Measurements from ENCODE around the gene RAPGEF4. TPM values are rescaled to one million over a fixed set of nuclear protein-coding genes. Genes with fewer than 3 reads are reported as not detected.

RAPGEF4 gene
- total RNA-seq, 4 donors from 2014 or later: 2.5 to 7.9 (median 4.6) TPM

DNA sequence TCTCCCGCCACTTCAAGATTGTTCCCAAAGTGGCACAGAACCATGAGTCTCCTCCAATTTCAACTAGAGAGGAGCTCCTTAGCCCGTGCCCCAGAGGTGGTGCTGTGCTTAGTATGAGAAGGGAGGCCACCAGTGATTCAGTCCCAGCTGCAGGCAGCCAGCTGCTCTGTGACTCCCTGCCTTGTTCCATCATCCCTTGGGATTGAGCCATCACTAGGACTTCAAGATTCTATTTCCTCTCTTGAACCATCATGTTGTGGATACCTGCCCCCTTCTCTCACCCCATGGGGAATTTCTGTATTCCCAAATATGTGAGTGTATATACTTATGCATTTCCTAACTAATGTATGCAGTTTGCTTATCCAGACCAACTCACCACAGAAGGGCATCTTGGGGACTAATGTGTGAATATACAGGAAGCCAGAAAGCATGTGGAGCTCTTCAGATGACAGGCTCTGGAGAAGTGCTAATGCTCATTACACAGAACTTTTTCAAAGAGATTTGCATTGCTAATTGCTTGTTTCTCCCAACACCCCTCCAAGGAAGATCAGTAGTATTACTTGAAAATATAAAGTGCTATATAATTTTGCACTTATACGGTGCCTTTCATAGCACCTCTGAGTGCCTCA, 229.0 kb downstream of the RAPGEF4 start:
- no peaks in the 10 kb centered on the region for H3K27me3 ChIP-seq
- H3K36me3 ChIP-seq: no peaks in the 10 kb centered on the region
- no peak overlapping the region for H3K4me3 ChIP-seq
- no peaks in the 10 kb centered on the region for H3K9me3 ChIP-seq
- TF ChIP-seq POLR2A (IDR thresholded peaks at IDR 0.05) (no peak), EP300 (IDR thresholded peaks at IDR 0.05) (no peak), POLR2AphosphoS5 (IDR thresholded peaks at IDR 0.05) (no peak)
- TF ChIP-seq, protein P1, sequence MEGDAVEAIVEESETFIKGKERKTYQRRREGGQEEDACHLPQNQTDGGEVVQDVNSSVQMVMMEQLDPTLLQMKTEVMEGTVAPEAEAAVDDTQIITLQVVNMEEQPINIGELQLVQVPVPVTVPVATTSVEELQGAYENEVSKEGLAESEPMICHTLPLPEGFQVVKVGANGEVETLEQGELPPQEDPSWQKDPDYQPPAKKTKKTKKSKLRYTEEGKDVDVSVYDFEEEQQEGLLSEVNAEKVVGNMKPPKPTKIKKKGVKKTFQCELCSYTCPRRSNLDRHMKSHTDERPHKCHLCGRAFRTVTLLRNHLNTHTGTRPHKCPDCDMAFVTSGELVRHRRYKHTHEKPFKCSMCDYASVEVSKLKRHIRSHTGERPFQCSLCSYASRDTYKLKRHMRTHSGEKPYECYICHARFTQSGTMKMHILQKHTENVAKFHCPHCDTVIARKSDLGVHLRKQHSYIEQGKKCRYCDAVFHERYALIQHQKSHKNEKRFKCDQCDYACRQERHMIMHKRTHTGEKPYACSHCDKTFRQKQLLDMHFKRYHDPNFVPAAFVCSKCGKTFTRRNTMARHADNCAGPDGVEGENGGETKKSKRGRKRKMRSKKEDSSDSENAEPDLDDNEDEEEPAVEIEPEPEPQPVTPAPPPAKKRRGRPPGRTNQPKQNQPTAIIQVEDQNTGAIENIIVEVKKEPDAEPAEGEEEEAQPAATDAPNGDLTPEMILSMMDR (IDR thresholded peaks at IDR 0.05): no peak
- WGBS, 2 donors (ENCODE audit: low coverage in 1 of 2): 70 to 75% methylated on average over 1 to 2 of the region's 3 CpGs
- H3K27ac ChIP-seq: no peak overlapping the region
- peaks cover 0 to 18% (median 12%) of the 10 kb centered on the region in 3 donors for H3K4me1 ChIP-seq
- ATAC-seq: no peak

DNA sequence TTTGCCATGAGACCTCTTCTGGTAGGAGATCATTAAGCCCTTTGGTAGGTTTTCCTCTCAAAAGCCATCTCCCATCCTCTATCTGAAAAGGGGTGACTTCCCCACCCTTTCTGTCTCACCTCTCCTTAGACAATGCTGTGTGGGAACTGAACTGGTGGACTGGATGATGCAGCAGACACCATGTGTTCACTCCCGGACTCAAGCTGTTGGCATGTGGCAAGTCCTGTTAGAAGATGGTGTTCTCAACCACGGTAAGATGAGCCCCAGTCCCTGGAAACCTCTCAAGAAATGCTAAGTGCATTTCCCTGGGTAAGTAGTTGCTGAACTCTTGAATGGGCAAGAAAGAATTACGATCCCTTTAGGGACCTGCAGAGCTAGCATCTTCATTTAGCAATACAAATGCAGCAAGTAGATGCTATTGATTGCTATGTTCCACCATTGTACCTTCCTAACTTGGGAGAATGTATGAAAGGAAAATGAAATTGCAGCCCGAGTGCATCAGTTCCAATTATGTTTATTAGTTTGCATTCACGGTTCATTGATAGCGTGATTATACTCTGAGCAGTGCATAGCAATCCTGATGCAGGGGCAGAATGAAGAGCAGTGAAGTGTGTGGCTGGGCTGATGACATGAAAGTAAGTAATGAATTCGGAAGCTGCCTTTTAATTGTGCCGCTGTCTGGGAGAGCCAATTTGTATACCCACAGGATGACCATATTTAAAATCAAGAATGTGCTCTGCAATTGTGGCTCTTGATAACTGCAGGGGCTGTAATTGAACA, 230.0 kb downstream of the RAPGEF4 start:
- Histone ChIP-seq H3K36me3 (no peaks in the 10 kb centered on the region), H3K9me3 (no peaks in the 10 kb centered on the region), H3K4me1 (peaks cover 0 to 24% (median 12%) of the 10 kb centered on the region in 3 donors), H3K27me3 (no peaks in the 10 kb centered on the region), H3K4me3 (no peak overlapping the region), H3K27ac (no peak overlapping the region)
- ATAC-seq: no peak
- TF ChIP-seq EP300 (IDR thresholded peaks at IDR 0.05): no peak
- TF ChIP-seq, protein P1 (IDR thresholded peaks at IDR 0.05): no peak
- no peak for TF ChIP-seq POLR2AphosphoS5 (IDR thresholded peaks at IDR 0.05)
- no peak for TF ChIP-seq POLR2A (IDR thresholded peaks at IDR 0.05)
- WGBS, 2 donors (ENCODE audit: low coverage in 1 of 2): 80 to 91% methylated on average over 6 to 7 of the region's 8 CpGs

DNA sequence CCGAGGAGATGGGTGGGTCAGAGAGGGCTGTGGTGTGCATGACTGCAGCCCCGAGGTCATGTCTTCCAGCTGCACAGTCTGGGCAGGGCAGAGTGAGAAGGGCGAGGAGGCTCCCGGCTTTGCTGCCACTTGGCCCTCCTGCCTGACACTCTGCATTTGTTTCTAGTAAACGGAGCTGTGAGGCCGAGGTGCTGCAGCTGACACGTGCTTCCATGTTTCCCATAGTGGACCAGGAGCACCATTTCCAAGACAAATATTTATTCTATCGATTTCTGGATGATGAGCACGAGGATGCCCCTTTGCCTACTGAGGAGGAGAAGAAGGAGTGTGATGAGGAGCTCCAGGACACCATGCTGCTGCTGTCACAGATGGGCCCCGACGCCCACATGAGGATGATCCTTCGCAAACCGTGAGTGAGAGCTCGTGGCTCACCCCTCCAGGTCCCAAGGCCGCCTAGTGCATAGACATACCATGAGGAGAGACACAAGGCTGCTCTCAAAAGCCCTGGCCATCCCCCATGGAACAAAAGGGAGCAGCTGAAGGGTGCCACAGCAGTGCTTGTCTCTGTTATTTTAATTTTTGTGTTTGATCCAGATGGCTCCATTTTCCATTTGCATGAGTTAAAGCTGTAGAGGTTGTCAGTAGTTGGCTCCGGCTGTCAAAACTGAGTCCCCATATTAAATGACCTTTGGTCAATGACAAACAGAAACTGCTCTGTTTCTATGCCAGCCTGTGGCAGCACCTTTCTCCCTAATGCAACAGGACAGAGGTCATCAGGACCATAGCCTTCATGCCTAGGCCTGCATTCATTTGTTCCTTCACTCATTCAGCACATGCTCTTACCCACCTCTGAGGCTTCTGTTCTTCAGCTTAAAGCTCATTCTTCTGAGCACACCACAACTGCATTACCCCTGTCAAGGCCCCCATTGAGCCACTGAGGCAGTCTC, 231.7 kb downstream of the RAPGEF4 start:
- no peak for TF ChIP-seq POLR2AphosphoS5 (IDR thresholded peaks at IDR 0.05)
- no peak for TF ChIP-seq EP300 (IDR thresholded peaks at IDR 0.05)
- no peak for TF ChIP-seq POLR2A (IDR thresholded peaks at IDR 0.05)
- TF ChIP-seq, protein P1 (IDR thresholded peaks at IDR 0.05): no peak
- Histone ChIP-seq H3K4me3 (no peak overlapping the region), H3K27ac (no peak overlapping the region), H3K36me3 (no peaks in the 10 kb centered on the region), H3K4me1 (peaks cover 0 to 33% (median 12%) of the 10 kb centered on the region in 3 donors), H3K27me3 (no peaks in the 10 kb centered on the region), H3K9me3 (no peaks in the 10 kb centered on the region)
- 87 to 90% methylated on average over 5 to 6 of the region's 16 CpGs for WGBS, 2 donors (ENCODE audit: low coverage in 1 of 2)
- no peak for ATAC-seq

DNA sequence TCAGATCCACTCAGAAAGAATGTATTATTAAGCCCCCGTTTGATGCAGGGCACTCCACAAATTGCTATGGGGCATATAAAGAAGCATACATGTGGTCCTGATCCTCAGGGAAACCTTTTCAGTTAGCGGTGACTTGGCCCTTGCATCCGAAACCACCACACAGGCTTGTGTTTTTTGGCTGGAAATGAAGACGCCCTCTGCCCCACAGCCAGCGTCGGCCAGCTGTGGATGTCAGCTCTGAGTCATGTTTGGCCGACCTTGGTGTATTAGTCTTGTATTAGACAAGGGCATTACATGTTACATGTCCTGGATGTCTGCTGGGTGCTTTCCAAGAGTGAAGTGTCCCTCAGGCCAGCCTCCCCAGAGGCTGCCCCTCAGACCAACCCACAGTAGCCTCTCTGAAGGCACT, 232.4 kb downstream of the RAPGEF4 start:
- Histone ChIP-seq H3K4me3 (no peak overlapping the region), H3K4me1 (peaks cover 0 to 33% (median 12%) of the 10 kb centered on the region in 3 donors), H3K27me3 (no peaks in the 10 kb centered on the region), H3K9me3 (no peaks in the 10 kb centered on the region), H3K27ac (no peak overlapping the region), H3K36me3 (no peaks in the 10 kb centered on the region)
- TF ChIP-seq EP300 (IDR thresholded peaks at IDR 0.05) (no peak), POLR2AphosphoS5 (IDR thresholded peaks at IDR 0.05) (peak; percentile 68)
- peak; percentile 84 for ATAC-seq
- WGBS, 2 donors (ENCODE audit: low coverage in 1 of 2): 32% methylated on average over 7 of the region's 7 CpGs; no CpG with 5 or more reads in 1 of the 2 donors

DNA sequence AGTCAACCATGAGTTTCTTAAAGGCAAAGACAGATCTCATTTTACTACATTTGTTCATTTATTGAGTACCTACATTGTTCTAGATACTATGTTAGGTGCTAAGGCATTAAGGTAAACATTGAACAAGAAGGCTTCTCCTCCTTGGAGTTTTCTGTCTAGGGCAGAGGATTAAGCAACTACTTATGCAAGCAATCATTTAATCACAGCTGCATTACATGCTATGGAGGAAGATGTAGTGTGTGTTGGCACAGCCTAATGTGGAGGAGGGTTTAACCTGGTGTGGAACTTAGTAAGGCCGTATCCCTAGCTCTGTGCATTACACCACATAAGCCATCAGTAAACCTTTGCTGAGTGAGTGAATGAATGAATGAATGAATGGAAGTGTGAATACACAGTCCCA, 233.5 kb downstream of the RAPGEF4 start:
- ATAC-seq: no peak
- Histone ChIP-seq H3K9me3 (no peaks in the 10 kb centered on the region), H3K27ac (no peak overlapping the region), H3K27me3 (no peaks in the 10 kb centered on the region), H3K4me3 (no peak overlapping the region), H3K4me1 (peaks cover 0 to 33% (median 12%) of the 10 kb centered on the region in 3 donors), H3K36me3 (no peaks in the 10 kb centered on the region)
- WGBS, 2 donors (ENCODE audit: low coverage in 1 of 2): 83 to 86% methylated on average over 1 of the region's 1 CpG
- no peak for TF ChIP-seq EP300 (IDR thresholded peaks at IDR 0.05)
- TF ChIP-seq POLR2A (IDR thresholded peaks at IDR 0.05): no peak
- no peak for TF ChIP-seq POLR2AphosphoS5 (IDR thresholded peaks at IDR 0.05)
- TF ChIP-seq, protein P1 (IDR thresholded peaks at IDR 0.05): no peak

All from gastroesophageal sphincter (tissue), 4 donors.